HG03045 (cell line): ENCODE data around the gene CTU1.

ENCODE experiments used
- ATAC-seq: cut with Tn5 transposase; IDR thresholded peaks from one replicate; pipeline ENCODE4 v1.9.1; 2021; ENCODE audit warnings: mild to moderate bottlenecking, moderate library complexity; ENCODE audit not compliant: unreplicated experiment

CTU1 gene

GRCh38 chr19:51084505-51084904 is 23.7 kb downstream of the CTU1 start:
- ATAC-seq = no peak

- ATAC-seq = no peak
Measured at GRCh38 chr19:51083783-51084182, 24.4 kb downstream of the CTU1 start.

- no peak for ATAC-seq
Measured at GRCh38 chr19:51083181-51083580, 25.0 kb downstream of the CTU1 start.

GRCh38 chr19:51082611-51083010 is 25.6 kb downstream of the CTU1 start, which contains the start of gene KLK14:
TSS of gene KLK14 (minus strand) at chr19:51082887. CDS start at chr19:51082614, 273 bp downstream.
- ATAC-seq = no peak

GRCh38 chr19:51081476-51081875 is 26.7 kb downstream of the CTU1 start:
- ATAC-seq = no peak

GRCh38 chr19:51079481-51080110 is 28.6 kb downstream of the CTU1 start:
- no peak for ATAC-seq

GRCh38 chr19:51078731-51079130 is 29.5 kb downstream of the CTU1 start:
- no peak for ATAC-seq

- ATAC-seq = no peak
Measured at GRCh38 chr19:51078104-51078503, 30.1 kb downstream of the CTU1 start.

- ATAC-seq = no peak
Measured at GRCh38 chr19:51076631-51077213, 31.5 kb downstream of the CTU1 start.

GRCh38 chr19:51075998-51076397 is 32.2 kb downstream of the CTU1 start:
- ATAC-seq = no peak

- no peak for ATAC-seq
Measured at GRCh38 chr19:51071095-51071405, 37.2 kb downstream of the CTU1 start.

- ATAC-seq = no peak
Measured at GRCh38 chr19:51070334-51071094, 37.7 kb downstream of the CTU1 start.

- ATAC-seq = no peak
Measured at GRCh38 chr19:51066393-51067186, 41.6 kb downstream of the CTU1 start.

GRCh38 chr19:51065221-51065960 is 42.8 kb downstream of the CTU1 start:
- no peak for ATAC-seq

GRCh38 chr19:51064534-51065220 is 43.5 kb downstream of the CTU1 start, which contains the start of gene KLK13:
TSS of gene KLK13 (minus strand) at chr19:51065092. CDS start at chr19:51065067, 25 bp downstream.
- ATAC-seq = no peak

GRCh38 chr19:51063664-51064063 is 44.5 kb downstream of the CTU1 start:
- no peak for ATAC-seq

- no peak for ATAC-seq
Measured at GRCh38 chr19:51060973-51061372, 47.2 kb downstream of the CTU1 start.

- ATAC-seq = no peak
Measured at GRCh38 chr19:51060336-51060735, 47.9 kb downstream of the CTU1 start.

- ATAC-seq = no peak
Measured at GRCh38 chr19:51059715-51060114, 48.5 kb downstream of the CTU1 start.

GRCh38 chr19:51055866-51056265 is 52.3 kb downstream of the CTU1 start:
- no peak for ATAC-seq
